HCT116 (cell line): ENCODE data around the gene SRSF2.

Source experiments
- EGR1 ChIP-seq: IDR thresholded peaks from 2 replicates; pipeline ENCODE4 v1.6.1; 2012; ENCODE audit warnings: low read depth
- EZH2 ChIP-seq: fragments of 200-600 bp; sonication (generic); IDR thresholded peaks from 2 replicates; pipeline ENCODE4 v1.6.1; 2017; ENCODE audit warnings: antibody characterized with exemption, mixed run types
- JUND ChIP-seq: IDR thresholded peaks from 2 replicates; pipeline ENCODE4 v1.6.1; 2012
- POLR2A ChIP-seq: IDR thresholded peaks from 2 replicates; pipeline ENCODE4 v1.7.0; 2011; ENCODE audit warnings: borderline replicate concordance; ENCODE audit not compliant: insufficient read depth, insufficient read length; ENCODE audit errors: extremely low read depth
- POLR2AphosphoS5 ChIP-seq: IDR thresholded peaks from 2 replicates; pipeline ENCODE4 v1.6.1; 2011; ENCODE audit warnings: mild to moderate bottlenecking, low read depth, low read length, moderate library complexity
- TCF7L2 ChIP-seq: IDR thresholded peaks from 2 replicates; pipeline ENCODE4 v1.7.0; 2011; ENCODE audit warnings: borderline replicate concordance, inconsistent platforms; ENCODE audit not compliant: insufficient read depth, insufficient read length; ENCODE audit errors: extremely low read depth
- ZNF274 ChIP-seq: fragments of 200-500 bp; sonication (Bioruptor generic); IDR thresholded peaks from 2 replicates; pipeline ENCODE4 v1.6.1; 2014; ENCODE audit warnings: mild to moderate bottlenecking, low read depth, low read length, inconsistent platforms
- TF ChIP-seq, protein P1 (sequence below), 3 experiments: fragments of 200-600 bp in 1 of 3; sonication (generic) in 1 of 3; IDR thresholded peaks in 2 of 3; conservative IDR thresholded peaks in 1 of 3; 2 replicates each; pipeline ENCODE4 v1.5.1; 2012 to 2017; ENCODE audit warnings: low read depth in 2 of 3, low read length in 2 of 3, antibody characterized with exemption in 1 of 3, borderline replicate concordance in 1 of 3, control low read depth in 1 of 3, mild to moderate bottlenecking in 1 of 3, mixed read lengths in 1 of 3, mixed run types in 1 of 3, moderate library complexity in 1 of 3; ENCODE audit not compliant: insufficient read depth in 1 of 3
- TF ChIP-seq, protein P2 (sequence below): IDR thresholded peaks from 2 replicates; pipeline ENCODE4 v1.6.1; 2012
- TF ChIP-seq, protein P3 (sequence below): IDR thresholded peaks from 2 replicates; pipeline ENCODE4 v1.6.1; 2012; ENCODE audit warnings: low read depth

DNA sequence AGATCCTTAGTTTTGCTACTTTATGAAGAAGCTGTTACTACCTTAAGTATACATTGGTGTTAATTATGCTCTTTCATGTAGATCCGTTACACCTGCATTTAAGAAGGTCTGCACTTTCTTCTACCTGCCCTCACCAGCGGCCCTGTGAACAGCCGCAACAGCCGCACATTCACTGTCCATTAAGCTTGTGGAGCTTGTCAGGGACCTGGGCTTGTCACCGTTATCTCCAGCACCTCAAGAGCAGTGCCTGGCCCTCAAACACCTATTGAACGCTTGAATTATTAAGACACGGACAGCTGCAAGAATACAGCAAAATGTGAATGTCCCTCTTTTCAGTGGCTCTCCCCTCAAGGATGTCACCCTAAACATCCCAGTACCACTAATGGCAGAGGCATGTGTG is 23.4 kb downstream of the SRSF2 start:
- TF ChIP-seq EGR1 (no peak), JUND (no peak), POLR2A (no peak), EZH2 (no peak), TCF7L2 (no peak), POLR2AphosphoS5 (no peak), ZNF274 (no peak)
- TF ChIP-seq, protein P1, sequence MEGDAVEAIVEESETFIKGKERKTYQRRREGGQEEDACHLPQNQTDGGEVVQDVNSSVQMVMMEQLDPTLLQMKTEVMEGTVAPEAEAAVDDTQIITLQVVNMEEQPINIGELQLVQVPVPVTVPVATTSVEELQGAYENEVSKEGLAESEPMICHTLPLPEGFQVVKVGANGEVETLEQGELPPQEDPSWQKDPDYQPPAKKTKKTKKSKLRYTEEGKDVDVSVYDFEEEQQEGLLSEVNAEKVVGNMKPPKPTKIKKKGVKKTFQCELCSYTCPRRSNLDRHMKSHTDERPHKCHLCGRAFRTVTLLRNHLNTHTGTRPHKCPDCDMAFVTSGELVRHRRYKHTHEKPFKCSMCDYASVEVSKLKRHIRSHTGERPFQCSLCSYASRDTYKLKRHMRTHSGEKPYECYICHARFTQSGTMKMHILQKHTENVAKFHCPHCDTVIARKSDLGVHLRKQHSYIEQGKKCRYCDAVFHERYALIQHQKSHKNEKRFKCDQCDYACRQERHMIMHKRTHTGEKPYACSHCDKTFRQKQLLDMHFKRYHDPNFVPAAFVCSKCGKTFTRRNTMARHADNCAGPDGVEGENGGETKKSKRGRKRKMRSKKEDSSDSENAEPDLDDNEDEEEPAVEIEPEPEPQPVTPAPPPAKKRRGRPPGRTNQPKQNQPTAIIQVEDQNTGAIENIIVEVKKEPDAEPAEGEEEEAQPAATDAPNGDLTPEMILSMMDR (IDR thresholded peaks at IDR 0.05 in 2 of 3, conservative IDR thresholded peaks at IDR 0.05 in 1 of 3; ENCODE audit: borderline replicate concordance in 1 of 3, insufficient read depth in 1 of 3, low read depth in 2 of 3, low read length in 2 of 3): no peak
- TF ChIP-seq, protein P2, sequence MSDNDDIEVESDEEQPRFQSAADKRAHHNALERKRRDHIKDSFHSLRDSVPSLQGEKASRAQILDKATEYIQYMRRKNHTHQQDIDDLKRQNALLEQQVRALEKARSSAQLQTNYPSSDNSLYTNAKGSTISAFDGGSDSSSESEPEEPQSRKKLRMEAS: no peak
- TF ChIP-seq, protein P3, sequence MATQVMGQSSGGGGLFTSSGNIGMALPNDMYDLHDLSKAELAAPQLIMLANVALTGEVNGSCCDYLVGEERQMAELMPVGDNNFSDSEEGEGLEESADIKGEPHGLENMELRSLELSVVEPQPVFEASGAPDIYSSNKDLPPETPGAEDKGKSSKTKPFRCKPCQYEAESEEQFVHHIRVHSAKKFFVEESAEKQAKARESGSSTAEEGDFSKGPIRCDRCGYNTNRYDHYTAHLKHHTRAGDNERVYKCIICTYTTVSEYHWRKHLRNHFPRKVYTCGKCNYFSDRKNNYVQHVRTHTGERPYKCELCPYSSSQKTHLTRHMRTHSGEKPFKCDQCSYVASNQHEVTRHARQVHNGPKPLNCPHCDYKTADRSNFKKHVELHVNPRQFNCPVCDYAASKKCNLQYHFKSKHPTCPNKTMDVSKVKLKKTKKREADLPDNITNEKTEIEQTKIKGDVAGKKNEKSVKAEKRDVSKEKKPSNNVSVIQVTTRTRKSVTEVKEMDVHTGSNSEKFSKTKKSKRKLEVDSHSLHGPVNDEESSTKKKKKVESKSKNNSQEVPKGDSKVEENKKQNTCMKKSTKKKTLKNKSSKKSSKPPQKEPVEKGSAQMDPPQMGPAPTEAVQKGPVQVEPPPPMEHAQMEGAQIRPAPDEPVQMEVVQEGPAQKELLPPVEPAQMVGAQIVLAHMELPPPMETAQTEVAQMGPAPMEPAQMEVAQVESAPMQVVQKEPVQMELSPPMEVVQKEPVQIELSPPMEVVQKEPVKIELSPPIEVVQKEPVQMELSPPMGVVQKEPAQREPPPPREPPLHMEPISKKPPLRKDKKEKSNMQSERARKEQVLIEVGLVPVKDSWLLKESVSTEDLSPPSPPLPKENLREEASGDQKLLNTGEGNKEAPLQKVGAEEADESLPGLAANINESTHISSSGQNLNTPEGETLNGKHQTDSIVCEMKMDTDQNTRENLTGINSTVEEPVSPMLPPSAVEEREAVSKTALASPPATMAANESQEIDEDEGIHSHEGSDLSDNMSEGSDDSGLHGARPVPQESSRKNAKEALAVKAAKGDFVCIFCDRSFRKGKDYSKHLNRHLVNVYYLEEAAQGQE: no peak
